DOHH2 (cell line): ENCODE measurements around the gene ZNF841.

Source experiments
- EZH2phosphoT487 ChIP-seq: fragments of 200-600 bp; sonication (generic); IDR thresholded peaks from 2 replicates; pipeline ENCODE4 v1.6.1; 2017; ENCODE audit warnings: borderline replicate concordance, mild to moderate bottlenecking, antibody characterized with exemption, low read length, moderate library complexity, mixed read lengths
- TF ChIP-seq, protein P1 (sequence below): fragments of 200-600 bp; sonication (generic); IDR thresholded peaks from one replicate; pipeline ENCODE4 v1.5.1; 2014; ENCODE audit warnings: antibody characterized with exemption, mild to moderate bottlenecking, low read depth, low read length; ENCODE audit not compliant: poor library complexity, severe bottlenecking

DNA sequence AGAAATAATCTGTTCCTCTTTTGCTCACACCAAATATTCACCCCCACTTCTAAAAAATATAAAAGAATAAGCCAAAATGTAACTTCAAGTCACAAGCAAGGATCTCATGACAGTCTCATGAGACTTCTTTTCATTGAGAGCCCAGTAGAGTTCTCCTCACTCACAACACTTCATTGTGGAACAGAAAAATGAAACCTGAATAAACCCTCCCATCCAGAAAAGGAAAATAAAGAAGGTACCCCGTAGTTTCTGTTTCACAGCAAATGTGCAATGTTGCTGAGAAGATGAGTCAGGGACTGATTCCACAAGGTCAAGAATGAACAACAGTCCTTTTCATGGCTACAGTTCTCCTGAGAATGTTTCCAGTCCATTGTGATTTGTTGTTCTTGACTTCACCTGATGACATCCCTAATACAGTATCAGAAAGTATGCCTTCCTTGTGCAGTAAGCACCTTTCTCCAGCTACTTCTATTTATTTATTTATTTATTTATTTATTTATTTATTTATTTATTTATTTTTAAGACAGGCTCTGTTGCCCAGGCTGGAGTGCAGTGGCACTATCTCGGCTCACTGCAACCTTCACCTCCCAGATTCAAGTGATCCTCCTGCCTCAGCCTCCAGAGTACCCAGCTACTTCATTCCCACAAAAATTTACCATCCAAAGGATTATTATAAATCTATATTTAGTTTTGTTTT is 6.4 kb upstream of the ZNF841 start:
- TF ChIP-seq, protein P1, sequence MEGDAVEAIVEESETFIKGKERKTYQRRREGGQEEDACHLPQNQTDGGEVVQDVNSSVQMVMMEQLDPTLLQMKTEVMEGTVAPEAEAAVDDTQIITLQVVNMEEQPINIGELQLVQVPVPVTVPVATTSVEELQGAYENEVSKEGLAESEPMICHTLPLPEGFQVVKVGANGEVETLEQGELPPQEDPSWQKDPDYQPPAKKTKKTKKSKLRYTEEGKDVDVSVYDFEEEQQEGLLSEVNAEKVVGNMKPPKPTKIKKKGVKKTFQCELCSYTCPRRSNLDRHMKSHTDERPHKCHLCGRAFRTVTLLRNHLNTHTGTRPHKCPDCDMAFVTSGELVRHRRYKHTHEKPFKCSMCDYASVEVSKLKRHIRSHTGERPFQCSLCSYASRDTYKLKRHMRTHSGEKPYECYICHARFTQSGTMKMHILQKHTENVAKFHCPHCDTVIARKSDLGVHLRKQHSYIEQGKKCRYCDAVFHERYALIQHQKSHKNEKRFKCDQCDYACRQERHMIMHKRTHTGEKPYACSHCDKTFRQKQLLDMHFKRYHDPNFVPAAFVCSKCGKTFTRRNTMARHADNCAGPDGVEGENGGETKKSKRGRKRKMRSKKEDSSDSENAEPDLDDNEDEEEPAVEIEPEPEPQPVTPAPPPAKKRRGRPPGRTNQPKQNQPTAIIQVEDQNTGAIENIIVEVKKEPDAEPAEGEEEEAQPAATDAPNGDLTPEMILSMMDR: no peak
- TF ChIP-seq EZH2phosphoT487: no peak
